IPS DF 6.9 (cell line): ENCODE measurements around the gene KIF4B.

ENCODE experiments used
- DNase-seq: peaks from one replicate; pipeline ENCODE4 v3.0.0-alpha.2; 2013; ENCODE audit warnings: low read depth, low spot score
- H3K27ac ChIP-seq: one replicate; pipeline ENCODE4 v1.5.1; 2013; ENCODE audit warnings: low read length, control low read depth
- H3K27me3 ChIP-seq: 2 replicates; pipeline ENCODE4 v1.6.1; 2013; ENCODE audit warnings: mild to moderate bottlenecking, low read length; ENCODE audit not compliant: control insufficient read depth, insufficient read depth
- H3K36me3 ChIP-seq: 2 replicates; pipeline ENCODE4 v1.6.1; 2013; ENCODE audit warnings: low read length; ENCODE audit not compliant: control insufficient read depth, insufficient read depth
- H3K4me1 ChIP-seq: 2 replicates; pipeline ENCODE4 v1.6.1; 2013; ENCODE audit warnings: low read length; ENCODE audit not compliant: control insufficient read depth, insufficient read depth
- H3K4me3 ChIP-seq: 2 replicates; pipeline ENCODE4 v1.5.1; 2013; ENCODE audit warnings: mild to moderate bottlenecking, low read length
- H3K9me3 ChIP-seq: 2 replicates; pipeline ENCODE4 v1.6.1; 2013; ENCODE audit warnings: low read length, inconsistent platforms; ENCODE audit not compliant: control insufficient read depth, insufficient read depth
- WGBS: extraction: QIAGEN DNeasy Blood & Tissue Kit; methylation state at CpG from one replicate; pipeline ENCODE4 v1.1.7; 2013; ENCODE audit warnings: mixed read lengths, missing lambda C conversion rate; ENCODE audit not compliant: insufficient read length, insufficient coverage; 5-methylcytosine and 5-hydroxymethylcytosine counted together

KIF4B gene

DNA sequence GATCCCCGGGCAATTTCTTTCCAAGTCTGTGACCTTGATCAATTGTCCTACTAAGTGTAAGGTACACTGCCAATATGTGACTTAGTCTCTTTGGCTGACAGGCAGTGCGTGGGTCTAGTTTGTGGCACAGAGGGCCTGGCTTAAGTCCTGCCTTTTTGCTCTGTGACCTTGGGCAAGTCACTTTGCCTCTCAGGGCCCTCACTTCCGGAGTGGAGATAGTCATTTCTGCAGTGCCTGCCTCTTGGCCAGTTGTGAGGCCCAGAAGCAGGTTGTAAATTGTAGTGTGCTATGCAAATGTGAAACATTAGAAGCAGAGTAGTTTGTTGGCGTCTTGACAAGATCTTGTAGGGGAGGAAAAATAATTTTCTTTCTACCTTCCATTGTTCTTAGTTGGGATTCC lies 39.0 kb downstream of the KIF4B start:
- no peak overlapping the region for H3K4me3 ChIP-seq
- no peak for DNase-seq
- H3K27ac ChIP-seq = no peak overlapping the region
- H3K27me3 ChIP-seq = no peaks in the 10 kb centered on the region
- H3K4me1 ChIP-seq = peaks cover 3% of the 10 kb centered on the region; the same call in 1 of the 2 replicates
- H3K9me3 ChIP-seq = no peaks in the 10 kb centered on the region
- H3K36me3 ChIP-seq = no peaks in the 10 kb centered on the region
- no CpG with 5 or more reads among the region's 4 CpGs for WGBS

DNA sequence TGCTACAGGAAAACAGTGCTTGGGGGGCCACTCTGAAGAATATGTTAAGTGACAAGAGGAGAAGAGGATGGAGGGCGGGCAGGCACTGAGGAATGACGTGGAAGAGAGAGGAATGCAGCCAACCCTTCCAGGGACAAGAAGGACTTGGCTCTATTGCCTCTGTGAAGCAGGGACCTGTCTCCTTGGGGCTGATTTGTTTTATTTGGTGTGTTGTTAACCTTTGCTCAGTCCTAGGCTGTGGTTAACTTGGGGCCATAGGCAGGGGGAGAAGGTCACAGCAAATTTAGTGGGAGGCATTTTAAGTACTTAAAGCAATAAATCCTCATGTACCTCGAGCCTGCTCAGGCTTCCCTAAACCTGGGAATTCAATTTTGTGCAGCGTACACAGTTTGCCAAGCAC lies 39.9 kb downstream of the KIF4B start:
- Histone ChIP-seq H3K9me3 (no peaks in the 10 kb centered on the region), H3K4me1 (peaks cover 3% of the 10 kb centered on the region; the same call in 1 of the 2 replicates), H3K27me3 (no peaks in the 10 kb centered on the region), H3K36me3 (no peaks in the 10 kb centered on the region), H3K27ac (no peak overlapping the region), H3K4me3 (no peak overlapping the region)
- DNase-seq = no peak
- WGBS = no CpG with 5 or more reads among the region's 4 CpGs

DNA sequence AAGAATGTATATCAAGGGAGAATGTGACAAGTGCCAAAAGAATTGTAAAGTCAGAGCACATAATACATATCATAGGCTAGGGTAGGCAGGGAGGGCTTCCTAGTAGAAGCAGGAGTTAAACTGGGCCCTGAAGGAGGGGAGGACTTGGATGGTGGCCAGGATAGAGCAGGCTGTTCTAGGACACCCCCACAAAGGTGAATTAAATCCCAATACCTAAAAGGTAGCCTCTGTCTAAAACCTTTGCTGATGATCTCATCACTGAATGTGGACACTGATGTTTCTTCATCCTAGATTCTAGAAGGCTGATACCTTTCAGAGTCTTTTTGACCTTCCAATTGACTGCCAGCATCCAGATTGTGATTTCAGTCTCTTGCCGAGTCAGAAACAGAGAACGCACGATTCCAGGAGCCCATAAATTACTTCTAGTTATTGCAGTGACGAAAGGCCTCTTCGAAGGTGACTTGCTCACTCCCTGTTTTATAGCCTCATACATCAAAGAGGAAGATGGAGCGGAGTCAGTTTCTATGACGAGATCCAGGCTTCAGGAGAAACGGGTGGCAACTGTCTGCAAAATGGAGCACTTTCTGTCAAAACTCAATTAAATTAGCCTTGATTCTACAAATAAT lies 43.2 kb downstream of the KIF4B start:
- no peaks in the 10 kb centered on the region for H3K36me3 ChIP-seq
- H3K4me3 ChIP-seq = no peak overlapping the region
- no peaks in the 10 kb centered on the region for H3K9me3 ChIP-seq
- DNase-seq = no peak
- H3K4me1 ChIP-seq = no peaks in the 10 kb centered on the region
- no peak overlapping the region for H3K27ac ChIP-seq
- H3K27me3 ChIP-seq = no peaks in the 10 kb centered on the region
- no CpG with 5 or more reads among the region's 8 CpGs for WGBS

DNA sequence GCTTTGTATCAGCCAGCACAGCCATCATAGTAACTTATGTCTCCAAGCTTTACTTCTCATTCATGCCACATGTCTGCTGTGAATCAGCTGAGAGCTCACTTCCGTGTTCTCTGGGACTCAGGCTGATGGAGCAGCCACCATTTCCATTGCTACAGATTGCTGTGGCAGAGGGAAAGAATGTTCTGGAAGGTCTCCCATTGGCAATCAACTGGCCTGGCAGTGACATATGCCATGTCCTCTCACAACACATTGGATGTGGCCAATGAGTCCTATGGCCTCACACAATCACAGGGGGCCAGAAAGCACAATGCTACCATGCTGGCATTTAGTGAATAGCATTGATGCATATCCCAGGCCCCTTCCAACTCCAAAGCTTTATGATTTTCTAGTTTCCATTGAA lies 44.1 kb downstream of the KIF4B start:
- Histone ChIP-seq H3K4me1 (no peaks in the 10 kb centered on the region), H3K36me3 (no peaks in the 10 kb centered on the region), H3K27me3 (no peaks in the 10 kb centered on the region), H3K9me3 (no peaks in the 10 kb centered on the region), H3K27ac (no peak overlapping the region), H3K4me3 (no peak overlapping the region)
- no CpG with 5 or more reads among the region's 1 CpG for WGBS
- DNase-seq = no peak

DNA sequence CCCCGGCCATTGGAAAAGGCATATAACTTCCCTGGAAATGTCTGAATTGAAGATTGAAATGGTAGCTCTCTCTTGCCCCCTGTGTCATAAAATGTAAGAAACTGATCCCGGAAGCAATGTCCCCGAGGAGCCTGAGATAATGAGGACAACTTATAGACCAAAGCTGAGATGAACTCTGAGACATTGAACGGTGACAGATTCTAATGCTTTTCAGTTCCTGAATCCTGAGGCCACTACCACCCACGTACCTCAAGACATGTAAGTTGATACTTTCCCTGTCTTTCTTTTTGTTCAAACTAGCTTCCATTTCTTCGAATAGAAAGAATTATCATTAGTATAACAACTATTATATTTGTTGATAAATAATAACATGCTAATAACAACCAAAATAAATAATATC lies 51.0 kb downstream of the KIF4B start:
- Histone ChIP-seq H3K36me3 (no peaks in the 10 kb centered on the region), H3K27me3 (no peaks in the 10 kb centered on the region; the same call in 1 of the 2 replicates), H3K4me3 (no peak overlapping the region), H3K4me1 (no peaks in the 10 kb centered on the region), H3K9me3 (no peaks in the 10 kb centered on the region), H3K27ac (no peak overlapping the region)
- DNase-seq = no peak
- no CpG with 5 or more reads among the region's 6 CpGs for WGBS

DNA sequence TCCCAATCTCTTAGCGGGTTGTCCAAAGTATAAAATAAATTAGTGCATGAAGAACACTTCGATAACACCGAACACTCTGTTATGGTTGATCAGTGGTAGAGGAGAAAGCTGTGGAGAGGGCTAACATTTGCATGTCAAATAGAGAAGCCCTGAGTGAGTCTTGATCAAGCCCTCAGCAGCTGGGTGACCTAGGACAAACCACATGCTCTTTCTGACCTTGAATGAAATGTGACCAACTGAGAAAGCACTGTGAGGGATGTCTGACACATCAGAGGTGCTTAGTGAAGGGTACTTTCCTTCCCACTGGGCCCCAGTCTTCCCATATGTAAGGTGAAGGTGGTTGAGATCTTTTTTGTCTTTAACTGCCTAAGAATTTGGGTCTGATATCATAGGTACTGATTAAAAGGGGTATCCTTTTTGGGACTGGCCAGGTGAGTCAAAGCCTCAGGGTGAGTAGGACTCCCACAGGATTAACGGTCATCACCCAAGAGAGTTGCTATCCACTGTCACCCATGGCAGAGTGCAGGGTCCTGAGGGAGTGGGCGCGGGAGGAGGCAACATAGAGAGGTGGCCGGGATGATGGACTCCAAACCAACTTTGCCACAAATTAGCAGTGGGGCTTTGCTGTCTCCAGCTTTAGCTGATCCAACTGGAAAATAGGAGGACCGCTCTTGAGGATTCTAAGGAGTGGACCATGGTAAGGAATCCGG lies 53.5 kb downstream of the KIF4B start:
- no CpG with 5 or more reads among the region's 9 CpGs for WGBS

More for the DNA sequence above, 53.5 kb downstream of the KIF4B start:
- no peaks in the 10 kb centered on the region for H3K9me3 ChIP-seq
- DNase-seq = no peak
- H3K4me1 ChIP-seq = no peaks in the 10 kb centered on the region
- no peaks in the 10 kb centered on the region for H3K36me3 ChIP-seq
- no peaks in the 10 kb centered on the region; the same call in 1 of the 2 replicates for H3K27me3 ChIP-seq
- no peak overlapping the region for H3K4me3 ChIP-seq
- H3K27ac ChIP-seq = no peak overlapping the region
